Hair follicle dermal papilla cell (primary cell): Measurements from ENCODE around the gene TSPAN5. TPM values are rescaled to one million over a fixed set of nuclear protein-coding genes. Genes with fewer than 3 reads are reported as not detected.

ENCODE experiments used
- total RNA-seq: library from RNA; depleted of rRNA; stranded (reverse); fragments of >200 nt; gene quantifications from 2 replicates; pipeline ENCODE4 v1.2.3, GENCODE V29; 2012

Gene TSPAN5
- total RNA-seq: 66.2 and 81.8 TPM in 2 replicates

DNA sequence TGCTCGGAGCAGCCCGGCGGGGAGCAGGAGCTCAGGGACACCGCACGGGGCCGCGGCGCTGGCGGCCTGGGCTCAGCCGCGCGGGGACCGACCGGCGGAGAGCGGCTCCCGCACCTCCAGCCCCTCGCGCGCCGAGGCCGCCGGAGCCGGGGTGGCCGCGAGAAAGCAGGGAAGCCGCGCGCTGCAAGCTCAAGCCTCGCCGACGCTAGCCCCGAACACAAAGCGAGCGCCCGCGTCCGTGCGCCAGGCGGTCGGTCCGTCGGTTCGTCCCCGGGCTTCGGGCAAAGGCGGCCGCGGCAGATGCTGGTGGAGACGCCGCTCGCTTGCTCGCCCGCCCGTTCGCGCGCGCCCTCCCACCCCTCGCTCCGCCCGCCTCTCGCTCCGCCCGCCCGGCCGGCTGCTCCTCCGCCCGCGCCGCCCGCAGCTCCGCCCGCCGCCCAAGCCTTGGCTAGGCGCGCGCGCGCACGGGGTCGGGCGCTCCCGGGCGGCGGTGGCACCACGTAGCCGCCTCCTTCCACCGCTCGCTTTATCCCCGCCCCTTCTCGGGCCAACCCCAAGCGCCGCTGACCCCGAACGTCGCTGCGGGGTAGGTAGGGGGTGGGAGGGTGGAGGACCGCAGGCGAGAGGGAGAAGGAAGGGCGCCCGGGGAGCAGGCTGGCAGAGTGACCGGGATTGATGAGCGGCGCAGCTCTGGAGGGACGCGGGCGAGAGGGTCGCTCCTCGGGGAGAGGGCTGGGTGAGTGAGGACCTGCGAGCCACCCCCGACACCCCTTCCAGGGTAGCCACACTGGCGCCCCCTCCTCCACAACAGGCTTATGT, at the start of gene TSPAN5:
Gene TSPAN5, minus strand, starts transcription at position 325 of the 819 bp plus-strand sequence.

